H1 (cell line): ENCODE results near the gene ANAPC1. TPM values are rescaled to one million over a fixed set of nuclear protein-coding genes. Genes with fewer than 3 reads are reported as not detected.
A peak's percentile ranks its signal among the peaks of the same experiment; 100 is the strongest.

Source experiments
- ATF3 ChIP-seq: IDR thresholded peaks from 2 replicates; pipeline ENCODE4 v1.6.1; 2011; ENCODE audit warnings: low read depth, mild to moderate bottlenecking, low read length; ENCODE audit not compliant: insufficient read depth
- CTCF ChIP-seq, 3 experiments: IDR thresholded peaks; 1 replicate in 2 of 3; 2 replicates in 1 of 3; pipeline versions ENCODE4 v1.5.1 to v1.6.1; 2011; ENCODE audit warnings: low read length in 3 of 3, mild to moderate bottlenecking in 3 of 3, inconsistent platforms in 2 of 3, low read depth in 1 of 3, moderate library complexity in 1 of 3; ENCODE audit not compliant: insufficient read depth in 1 of 3; ENCODE audit errors: control extremely low read depth in 1 of 3
- EZH2 ChIP-seq: fragments of 200-600 bp; sonication (generic); IDR thresholded peaks from 2 replicates; pipeline ENCODE4 v1.7.1; 2012; ENCODE audit warnings: low read depth, mild to moderate bottlenecking, moderate library complexity, low read length, inconsistent platforms; ENCODE audit not compliant: severe bottlenecking
- SIN3A ChIP-seq, 2 experiments: IDR thresholded peaks in 1 of 2; conservative IDR thresholded peaks in 1 of 2; 2 replicates each; pipeline ENCODE4 v1.6.1; 2011 to 2012; ENCODE audit warnings: low read length in 2 of 2, improper control_type of control experiment in 1 of 2, low read depth in 1 of 2, mild to moderate bottlenecking in 1 of 2
- SUZ12 ChIP-seq: fragments of 200-600 bp; sonication (generic); IDR thresholded peaks from 2 replicates; pipeline ENCODE4 v1.6.1; 2012; ENCODE audit warnings: mild to moderate bottlenecking, inconsistent platforms, low read length, moderate library complexity, mixed read lengths
- TBP ChIP-seq: IDR thresholded peaks from 2 replicates; pipeline ENCODE4 v1.6.1; 2011; ENCODE audit warnings: low read depth, low read length, improper control_type of control experiment
- YY1 ChIP-seq: IDR thresholded peaks from 2 replicates; pipeline ENCODE4 v1.6.1; 2011; ENCODE audit warnings: low read depth, mild to moderate bottlenecking, low read length
- polyA plus RNA-seq, 7 experiments: library from polyadenylated mRNA; depleted of rRNA in 3 of 7; stranded (reverse) in 5 of 7; unstranded in 2 of 7; fragments of >200 nt in 5 of 7; fragments of 200-250 nt in 2 of 7; gene quantifications; 1 replicate in 5 of 7; 2 replicates in 1 of 7; 4 replicates in 1 of 7; pipeline versions ENCODE4 v1.2.1 to v1.2.3, GENCODE V29; 2011 to 2013; ENCODE audit warnings: missing spikeins in 2 of 7, mixed read lengths in 2 of 7
- total RNA-seq: library from RNA; stranded (reverse); fragmentation: NEBNext Ultra II Directional; extraction: Animal tissue kit (Norgen Biotek cat#: 25700); gene quantifications from 2 replicates; pipeline ENCODE4 v1.2.1, GENCODE V29; 2021

ANAPC1 gene
- total and polyA plus RNA-seq, 2 of the 8 experiments (the other 6 are each of a cell fraction or from before 2014, with no cell fraction given): 46.6 to 107 TPM

- no peak for TF ChIP-seq ATF3
- TF ChIP-seq TBP: peak; percentile 92
- peak; percentile 32 to 38; a peak in 1 of 4 replicates for TF ChIP-seq SIN3A (conservative IDR thresholded peaks at IDR 0.05 in 1 of 2, IDR thresholded peaks at IDR 0.05 in 1 of 2; ENCODE audit: low read depth in 1 of 2, low read length in 2 of 2)
- peak; percentile 96 for TF ChIP-seq YY1
- no peak for TF ChIP-seq CTCF (IDR thresholded peaks at IDR 0.05; ENCODE audit: control extremely low read depth in 1 of 3, insufficient read depth in 1 of 3, low read depth in 1 of 3, low read length in 3 of 3)
- TF ChIP-seq EZH2: no peak
- TF ChIP-seq SUZ12: no peak
Measured at GRCh38 chr2:111883661-111884591, at the start of gene ANAPC1 (continued).
